ENCODE results near the gene ITPRIPL1.

GRCh38 chr2:96369186-96369585 lies 44.1 kb downstream of the ITPRIPL1 start:
- no peak for TF ChIP-seq CTCF (IDR thresholded peaks at IDR 0.05)
- TF ChIP-seq EZH2 (IDR thresholded peaks at IDR 0.05): no peak
- no peak for TF ChIP-seq EZH2phosphoT487 (IDR thresholded peaks at IDR 0.05)
